HCT116 (cell line): Measurements from ENCODE around the gene CHERP. TPM values are rescaled to one million over a fixed set of nuclear protein-coding genes. Genes with fewer than 3 reads are reported as not detected.

ENCODE experiments used
- ATAC-seq: fragments of 200-7000 bp; cut with Tn5 transposase; 2 replicates; pipeline ENCODE4 v1.9.1; 2020; ENCODE audit warnings: mild to moderate bottlenecking, moderate library complexity
- BruUV-seq: library from RNA; stranded (reverse); fragments of 400-500 nt; replicated peaks from 2 replicates; lab custom pipeline; 2021; lab: Mats Ljungman, UMichigan
- CTCF ChIA-PET: fragments of 300-600 bp; sonication (Branson Sonifier 250); formaldehyde crosslinking; loops from one replicate; lab custom pipeline; 2021; ENCODE audit warnings: antibody characterized with exemption; lab: Charles Lee
- POLR2A ChIA-PET: fragments of 300-600, 350-600 bp; sonication (Branson Sonifier 250); formaldehyde crosslinking; loops from one replicate; lab custom pipeline; 2021; ENCODE audit warnings: antibody characterized with exemption; lab: Charles Lee
- RAD21 ChIA-PET, 2 experiments: fragments of 300-600 bp; sonication (Branson Sonifier 250); formaldehyde crosslinking; loops; one replicate each; lab custom pipeline; 2023; ENCODE audit warnings: low total read pairs in 2 of 2; ENCODE audit not compliant: uncharacterized antibody in 2 of 2, unreplicated experiment in 2 of 2, low non-redundant PET in 1 of 2; lab: Charles Lee
- DNase-seq: peaks from one replicate; pipeline ENCODE4 v3.0.0-alpha.2; 2010; ENCODE audit warnings: low read depth, low spot score
- H2AFZ ChIP-seq: fragments of 200-600 bp; shearing (Covaris generic), sonication (generic); 2 replicates; pipeline ENCODE4 v1.6.1; 2017; ENCODE audit warnings: low read depth, mixed run types, mixed read lengths, antibody characterized with exemption, low read length; ENCODE audit not compliant: poor library complexity, severe bottlenecking
- H3K27ac ChIP-seq: 2 replicates; pipeline ENCODE4 v1.5.1; 2012; ENCODE audit warnings: low read depth, low read length
- H3K27me3 ChIP-seq: fragments of 200-600 bp; sonication (generic); 2 replicates; pipeline ENCODE4 v1.6.1; 2016; ENCODE audit warnings: mixed run types, low read length, mixed read lengths; ENCODE audit not compliant: insufficient read depth
- H3K36me3 ChIP-seq, 2 experiments: fragments of 200-500 bp in 1 of 2; fragments of 200-600 bp in 1 of 2; sonication (Bioruptor generic) in 1 of 2; sonication (generic) in 1 of 2; 2 replicates each; pipeline versions ENCODE4 v1.5.1 to v1.6.1; 2014 to 2016; ENCODE audit warnings: low read length in 2 of 2, inconsistent platforms in 1 of 2, mixed read lengths in 1 of 2, mixed run types in 1 of 2; ENCODE audit not compliant: insufficient read depth in 2 of 2, control insufficient read depth in 1 of 2
- H3K4me1 ChIP-seq, 2 experiments: fragments of 200-600 bp in 1 of 2; sonication (generic) in 1 of 2; 2 replicates each; pipeline versions ENCODE4 v1.5.1 to v1.6.1; 2012 to 2017; ENCODE audit warnings: low read length in 2 of 2, inconsistent platforms in 1 of 2, mild to moderate bottlenecking in 1 of 2, mixed read lengths in 1 of 2, mixed run types in 1 of 2, moderate library complexity in 1 of 2; ENCODE audit not compliant: insufficient read depth in 2 of 2, control insufficient read depth in 1 of 2
- H3K4me2 ChIP-seq: fragments of 200-600 bp; sonication (generic); 2 replicates; pipeline ENCODE4 v1.6.1; 2017; ENCODE audit warnings: mixed run types, low read length, mixed read lengths
- H3K4me3 ChIP-seq, 2 experiments: fragments of 200-600 bp in 1 of 2; sonication (generic) in 1 of 2; replicated peaks in 1 of 2; 2 replicates each; pipeline ENCODE4 v1.5.1; 2011 to 2016; ENCODE audit warnings: low read length in 2 of 2, control low read depth in 1 of 2, low read depth in 1 of 2, mild to moderate bottlenecking in 1 of 2, mixed read lengths in 1 of 2, mixed run types in 1 of 2
- H3K79me2 ChIP-seq: fragments of 200-600 bp; sonication (generic); 2 replicates; pipeline ENCODE4 v1.6.1; 2017; ENCODE audit warnings: mild to moderate bottlenecking, mixed run types, low read length, moderate library complexity, mixed read lengths; ENCODE audit not compliant: insufficient read depth
- H3K9ac ChIP-seq: fragments of 200-600 bp; sonication (generic); 2 replicates; pipeline ENCODE4 v1.6.1; 2016; ENCODE audit warnings: low read length, mixed read lengths
- H3K9me2 ChIP-seq: fragments of 200-600 bp; sonication (generic), shearing (Covaris generic); 2 replicates; pipeline ENCODE4 v1.6.1; 2017; ENCODE audit warnings: mixed run types, mild to moderate bottlenecking, moderate library complexity; ENCODE audit not compliant: insufficient read depth
- H3K9me3 ChIP-seq, 2 experiments: fragments of 200-500 bp in 1 of 2; fragments of 200-600 bp in 1 of 2; sonication (Bioruptor generic) in 1 of 2; sonication (generic) in 1 of 2; 2 replicates each; pipeline ENCODE4 v1.6.1; 2014 to 2017; ENCODE audit warnings: low read length in 2 of 2, mixed read lengths in 2 of 2, inconsistent platforms in 1 of 2, low read depth in 1 of 2, mild to moderate bottlenecking in 1 of 2, mixed run types in 1 of 2, moderate library complexity in 1 of 2; ENCODE audit not compliant: control insufficient read depth in 1 of 2, insufficient read depth in 1 of 2
- H4K20me1 ChIP-seq: fragments of 200-600 bp; sonication (generic), shearing (Covaris generic); 2 replicates; pipeline ENCODE4 v1.6.1; 2017; ENCODE audit warnings: mixed run types, mild to moderate bottlenecking, moderate library complexity; ENCODE audit not compliant: insufficient read depth
- CBX3 ChIP-seq: IDR thresholded peaks from 2 replicates; pipeline ENCODE4 v1.6.1; 2012; ENCODE audit warnings: low read depth
- CEBPB ChIP-seq: IDR thresholded peaks from 2 replicates; pipeline ENCODE4 v1.6.1; 2012; ENCODE audit warnings: low read depth
- CTCF ChIP-seq, 3 experiments: fragments of 200-600 bp in 1 of 3; sonication (generic) in 1 of 3; IDR thresholded peaks in 2 of 3; conservative IDR thresholded peaks in 1 of 3; 2 replicates each; pipeline ENCODE4 v1.5.1; 2012 to 2017; ENCODE audit warnings: low read depth in 2 of 3, low read length in 2 of 3, antibody characterized with exemption in 1 of 3, borderline replicate concordance in 1 of 3, control low read depth in 1 of 3, mild to moderate bottlenecking in 1 of 3, mixed read lengths in 1 of 3, mixed run types in 1 of 3, moderate library complexity in 1 of 3; ENCODE audit not compliant: insufficient read depth in 1 of 3
- EGR1 ChIP-seq: IDR thresholded peaks from 2 replicates; pipeline ENCODE4 v1.6.1; 2012; ENCODE audit warnings: low read depth
- EZH2phosphoT487 ChIP-seq: fragments of 200-600 bp; IDR thresholded peaks from 2 replicates; pipeline ENCODE4 v1.6.1; 2018; ENCODE audit warnings: antibody characterized with exemption, borderline replicate concordance
- FOSL1 ChIP-seq: IDR thresholded peaks from 2 replicates; pipeline ENCODE4 v1.6.1; 2012; ENCODE audit warnings: low read depth
- JUND ChIP-seq: IDR thresholded peaks from 2 replicates; pipeline ENCODE4 v1.6.1; 2012
- POLR2A ChIP-seq: IDR thresholded peaks from 2 replicates; pipeline ENCODE4 v1.7.0; 2011; ENCODE audit warnings: borderline replicate concordance; ENCODE audit not compliant: insufficient read depth, insufficient read length; ENCODE audit errors: extremely low read depth
- POLR2AphosphoS5 ChIP-seq: IDR thresholded peaks from 2 replicates; pipeline ENCODE4 v1.6.1; 2011; ENCODE audit warnings: mild to moderate bottlenecking, low read depth, low read length, moderate library complexity
- REST ChIP-seq: IDR thresholded peaks from 2 replicates; pipeline ENCODE4 v1.6.1; 2012; ENCODE audit warnings: low read depth
- SIN3A ChIP-seq: IDR thresholded peaks from 2 replicates; pipeline ENCODE4 v1.6.1; 2012; ENCODE audit warnings: low read depth
- SRF ChIP-seq: IDR thresholded peaks from 2 replicates; pipeline ENCODE4 v1.6.1; 2012; ENCODE audit warnings: low read depth
- TCF7L2 ChIP-seq: IDR thresholded peaks from 2 replicates; pipeline ENCODE4 v1.7.0; 2011; ENCODE audit warnings: borderline replicate concordance, inconsistent platforms; ENCODE audit not compliant: insufficient read depth, insufficient read length; ENCODE audit errors: extremely low read depth
- YY1 ChIP-seq: IDR thresholded peaks from 2 replicates; pipeline ENCODE4 v1.6.1; 2011; ENCODE audit warnings: low read length, low read depth, moderate library complexity, mild to moderate bottlenecking; ENCODE audit not compliant: insufficient replicate concordance; ENCODE audit errors: extremely low read depth
- ZFX ChIP-seq: fragments of 450-650 bp; IDR thresholded peaks from 2 replicates; pipeline ENCODE4 v1.6.1; 2017
- intact Hi-C: fragments of 100-400 bp; cut with micrococcal nuclease; formaldehyde crosslinking; loops from 2 replicates; pipeline ENCODE4 v1.10.0; 2022
- total RNA-seq: library from RNA; stranded (reverse); gene quantifications from one replicate; pipeline ENCODE4 v1.2.1, GENCODE V29; 2021; ENCODE audit not compliant: unreplicated experiment
- TF ChIP-seq, protein P1 (sequence below): IDR thresholded peaks from 2 replicates; pipeline ENCODE4 v1.6.1; 2011; ENCODE audit warnings: mild to moderate bottlenecking, low read length, moderate library complexity; ENCODE audit not compliant: insufficient replicate concordance; ENCODE audit errors: extremely low read depth
- TF ChIP-seq, protein P2 (sequence below): IDR thresholded peaks from 2 replicates; pipeline ENCODE4 v1.6.1; 2012

Gene CHERP
- total RNA-seq, 1 experiment from 2014 or later, result 65.8 TPM

GRCh38 chr19:16525751-16526481 is 16.3 kb downstream of the CHERP start:
- no TSS peak for BruUV-seq
- Histone ChIP-seq H3K9me2 (no peaks in the 10 kb centered on the region), H3K4me1 (no peaks in the 10 kb centered on the region), H3K4me2 (no peak overlapping the region), H4K20me1 (no peaks in the 10 kb centered on the region), H3K9ac (no peak overlapping the region), H3K27me3 (no peaks in the 10 kb centered on the region), H2AFZ (no peak overlapping the region), H3K4me3 (no peak overlapping the region), H3K79me2 (peaks cover 25% of the 10 kb centered on the region), H3K36me3 (peaks cover 47 to 80% of the 10 kb centered on the region in 2 experiments; a peak in 3 of 4 replicates), H3K27ac (no peak overlapping the region), H3K9me3 (no peaks in the 10 kb centered on the region)
- intact Hi-C loops, result no loop called here
- TF ChIP-seq, protein P1, sequence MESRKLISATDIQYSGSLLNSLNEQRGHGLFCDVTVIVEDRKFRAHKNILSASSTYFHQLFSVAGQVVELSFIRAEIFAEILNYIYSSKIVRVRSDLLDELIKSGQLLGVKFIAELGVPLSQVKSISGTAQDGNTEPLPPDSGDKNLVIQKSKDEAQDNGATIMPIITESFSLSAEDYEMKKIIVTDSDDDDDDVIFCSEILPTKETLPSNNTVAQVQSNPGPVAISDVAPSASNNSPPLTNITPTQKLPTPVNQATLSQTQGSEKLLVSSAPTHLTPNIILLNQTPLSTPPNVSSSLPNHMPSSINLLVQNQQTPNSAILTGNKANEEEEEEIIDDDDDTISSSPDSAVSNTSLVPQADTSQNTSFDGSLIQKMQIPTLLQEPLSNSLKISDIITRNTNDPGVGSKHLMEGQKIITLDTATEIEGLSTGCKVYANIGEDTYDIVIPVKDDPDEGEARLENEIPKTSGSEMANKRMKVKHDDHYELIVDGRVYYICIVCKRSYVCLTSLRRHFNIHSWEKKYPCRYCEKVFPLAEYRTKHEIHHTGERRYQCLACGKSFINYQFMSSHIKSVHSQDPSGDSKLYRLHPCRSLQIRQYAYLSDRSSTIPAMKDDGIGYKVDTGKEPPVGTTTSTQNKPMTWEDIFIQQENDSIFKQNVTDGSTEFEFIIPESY, result no peak
- TF ChIP-seq POLR2AphosphoS5 (no peak), REST (no peak), ZFX (no peak), SIN3A (no peak), YY1 (no peak), CTCF (IDR thresholded peaks at IDR 0.05 in 2 of 3, conservative IDR thresholded peaks at IDR 0.05 in 1 of 3; ENCODE audit: borderline replicate concordance in 1 of 3, insufficient read depth in 1 of 3, low read depth in 2 of 3, low read length in 2 of 3) (no peak), SRF (no peak), EGR1 (no peak), POLR2A (no peak), JUND (no peak), FOSL1 (no peak), CBX3 (no peak), EZH2phosphoT487 (no peak), CEBPB (no peak), TCF7L2 (no peak)
- TF ChIP-seq, protein P2, sequence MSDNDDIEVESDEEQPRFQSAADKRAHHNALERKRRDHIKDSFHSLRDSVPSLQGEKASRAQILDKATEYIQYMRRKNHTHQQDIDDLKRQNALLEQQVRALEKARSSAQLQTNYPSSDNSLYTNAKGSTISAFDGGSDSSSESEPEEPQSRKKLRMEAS, result no peak
- POLR2A ChIA-PET, result no interaction called here
- no peak for DNase-seq
- ATAC-seq, result no peak
- RAD21 ChIA-PET, result no interaction called here
- CTCF ChIA-PET, result no interaction called here
